ENCODE data around the gene SLC35B3. TPM values are rescaled to one million over a fixed set of nuclear protein-coding genes. Genes with fewer than 3 reads are reported as not detected.

SLC35B3 gene
- total and polyA plus RNA-seq, 2 donors (not counting 1 experiment from before 2014, with no cell fraction given): 19.0 to 42.1 TPM

DNA sequence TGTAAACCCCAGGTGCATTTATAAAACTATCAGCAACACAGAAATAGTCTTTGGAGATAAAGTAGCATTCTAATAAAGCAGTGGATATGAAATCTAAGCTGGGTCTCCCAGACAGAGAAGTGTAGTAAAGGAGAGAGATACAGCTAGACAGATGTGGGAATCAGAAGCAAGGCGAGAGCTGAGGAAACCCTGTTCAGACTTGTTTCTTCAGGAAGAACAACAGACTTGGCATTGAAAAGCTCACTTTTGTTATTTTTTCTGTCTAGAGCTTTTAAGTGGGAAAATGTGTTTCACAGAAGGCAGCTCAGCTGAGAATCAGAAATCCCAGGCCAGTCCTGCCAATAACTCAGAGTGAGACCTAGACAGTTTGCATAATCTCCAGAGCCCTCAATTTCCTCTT is 52.9 kb downstream of the SLC35B3 start:
- no peaks in the 10 kb centered on the region for H3K4me1 ChIP-seq (ENCODE audit: control insufficient read depth, extremely low read depth, insufficient read depth, low read length)
- H2AFZ ChIP-seq (ENCODE audit: low read length): no peak overlapping the region
- H3K4me3 ChIP-seq (replicated peaks in 1 of 4; ENCODE audit: control extremely low read depth in 1 of 4, insufficient read depth in 1 of 4, low read depth in 3 of 4, low read length in 4 of 4): no peak overlapping the region
- no peak for DNase-seq (ENCODE audit: low read depth in 2 of 2)
- H3K79me2 ChIP-seq (ENCODE audit: control insufficient read depth, insufficient read depth, low read length): no peaks in the 10 kb centered on the region
- no peaks in the 10 kb centered on the region for H3K27me3 ChIP-seq (ENCODE audit: control insufficient read depth, insufficient read depth, low read length)
- H3K27ac ChIP-seq (ENCODE audit: insufficient read depth, low read length): no peak overlapping the region
- H3K4me2 ChIP-seq (ENCODE audit: extremely low read depth, insufficient read depth, low read length): no peak overlapping the region
- H4K20me1 ChIP-seq (ENCODE audit: control insufficient read depth, extremely low read depth, insufficient read depth, low read length): no peaks in the 10 kb centered on the region
- H3K36me3 ChIP-seq (ENCODE audit: control insufficient read depth, insufficient read depth, low read length): no peaks in the 10 kb centered on the region
- TF ChIP-seq, protein P1, sequence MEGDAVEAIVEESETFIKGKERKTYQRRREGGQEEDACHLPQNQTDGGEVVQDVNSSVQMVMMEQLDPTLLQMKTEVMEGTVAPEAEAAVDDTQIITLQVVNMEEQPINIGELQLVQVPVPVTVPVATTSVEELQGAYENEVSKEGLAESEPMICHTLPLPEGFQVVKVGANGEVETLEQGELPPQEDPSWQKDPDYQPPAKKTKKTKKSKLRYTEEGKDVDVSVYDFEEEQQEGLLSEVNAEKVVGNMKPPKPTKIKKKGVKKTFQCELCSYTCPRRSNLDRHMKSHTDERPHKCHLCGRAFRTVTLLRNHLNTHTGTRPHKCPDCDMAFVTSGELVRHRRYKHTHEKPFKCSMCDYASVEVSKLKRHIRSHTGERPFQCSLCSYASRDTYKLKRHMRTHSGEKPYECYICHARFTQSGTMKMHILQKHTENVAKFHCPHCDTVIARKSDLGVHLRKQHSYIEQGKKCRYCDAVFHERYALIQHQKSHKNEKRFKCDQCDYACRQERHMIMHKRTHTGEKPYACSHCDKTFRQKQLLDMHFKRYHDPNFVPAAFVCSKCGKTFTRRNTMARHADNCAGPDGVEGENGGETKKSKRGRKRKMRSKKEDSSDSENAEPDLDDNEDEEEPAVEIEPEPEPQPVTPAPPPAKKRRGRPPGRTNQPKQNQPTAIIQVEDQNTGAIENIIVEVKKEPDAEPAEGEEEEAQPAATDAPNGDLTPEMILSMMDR (conservative IDR thresholded peaks at IDR 0.05 in 1 of 2, IDR thresholded peaks at IDR 0.05 in 1 of 2; ENCODE audit: low read depth in 1 of 2, low read length in 2 of 2): no peak
- no peak for TF ChIP-seq EZH2 (IDR thresholded peaks at IDR 0.05; ENCODE audit: low read length, missing control alignments)
- no peaks in the 10 kb centered on the region for H3K9me3 ChIP-seq (ENCODE audit: control insufficient read depth, insufficient read depth, low read depth, low read length)
- no peak overlapping the region for H3K9ac ChIP-seq (ENCODE audit: insufficient read depth, low read length)

DNA sequence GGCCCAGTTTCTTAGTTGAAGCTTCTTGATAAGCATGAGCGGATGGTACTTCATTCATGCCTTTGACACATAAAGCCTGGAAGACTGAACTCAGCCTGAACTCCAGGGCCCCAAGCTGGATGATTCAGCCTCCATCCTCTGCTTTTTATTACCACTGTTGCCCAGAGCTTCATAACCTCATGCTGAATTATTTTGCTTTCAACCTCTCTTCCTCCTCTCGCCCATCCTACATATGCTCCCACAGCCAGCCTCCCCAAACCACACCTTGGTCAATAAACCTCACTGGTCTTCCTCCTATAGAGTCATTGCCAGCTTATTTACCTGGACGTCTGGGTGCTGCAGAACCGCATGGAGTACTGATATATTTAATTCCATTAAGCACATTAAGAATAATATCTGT is 59.4 kb downstream of the SLC35B3 start:
- Histone ChIP-seq H3K9ac (ENCODE audit: insufficient read depth, low read length) (no peak overlapping the region), H4K20me1 (ENCODE audit: control insufficient read depth, extremely low read depth, insufficient read depth, low read length) (no peaks in the 10 kb centered on the region), H3K27ac (ENCODE audit: insufficient read depth, low read length) (no peak overlapping the region)

More for the DNA sequence above, 59.4 kb downstream of the SLC35B3 start:
- Histone ChIP-seq H3K9me3 (ENCODE audit: control insufficient read depth, insufficient read depth, low read depth, low read length) (no peaks in the 10 kb centered on the region), H2AFZ (ENCODE audit: low read length) (no peak overlapping the region), H3K4me2 (ENCODE audit: extremely low read depth, insufficient read depth, low read length) (no peak overlapping the region), H3K4me1 (ENCODE audit: control insufficient read depth, extremely low read depth, insufficient read depth, low read length) (no peaks in the 10 kb centered on the region), H3K4me3 (replicated peaks in 1 of 4; ENCODE audit: control extremely low read depth in 1 of 4, insufficient read depth in 1 of 4, low read depth in 3 of 4, low read length in 4 of 4) (no peak overlapping the region), H3K27me3 (ENCODE audit: control insufficient read depth, insufficient read depth, low read length) (no peaks in the 10 kb centered on the region), H3K79me2 (ENCODE audit: control insufficient read depth, insufficient read depth, low read length) (no peaks in the 10 kb centered on the region), H3K36me3 (ENCODE audit: control insufficient read depth, insufficient read depth, low read length) (no peaks in the 10 kb centered on the region)
- TF ChIP-seq, protein P1 (conservative IDR thresholded peaks at IDR 0.05 in 1 of 2, IDR thresholded peaks at IDR 0.05 in 1 of 2; ENCODE audit: low read depth in 1 of 2, low read length in 2 of 2): no peak
- no peak for TF ChIP-seq EZH2 (IDR thresholded peaks at IDR 0.05; ENCODE audit: low read length, missing control alignments)
- no peak for DNase-seq (ENCODE audit: low read depth in 2 of 2)

Data from fibroblast of lung (primary cell).